MCF 10A (cell line): ENCODE data around the gene CT45A8. TPM values are rescaled to one million over a fixed set of nuclear protein-coding genes. Genes with fewer than 3 reads are reported as not detected.
"Not testable (repeated sequence)": the region's sequence is repeated elsewhere in the genome, so short reads cannot be mapped to it uniquely, and the experiment has no call there.

ENCODE experiments used
- BruUV-seq: library from RNA; stranded (reverse); fragments of 400-500 nt; replicated peaks from 2 replicates; lab custom pipeline; 2021; lab: Mats Ljungman, UMichigan
- CTCF ChIA-PET: fragments of 300-600 bp; sonication (Branson Sonifier 250); formaldehyde crosslinking; extraction: SDS; loops from one replicate; lab custom pipeline; 2021; ENCODE audit warnings: antibody characterized with exemption, inconsistent platforms; lab: Yijun Ruan, JAX
- POLR2A ChIA-PET: fragments of 300-600, 350-650 bp; sonication (Branson Sonifier 250); formaldehyde crosslinking; extraction: SDS; loops from one replicate; lab custom pipeline; 2020; ENCODE audit warnings: antibody characterized with exemption, inconsistent platforms; lab: Yijun Ruan, JAX
- DNase-seq: peaks from one replicate; pipeline ENCODE4 v3.0.0-alpha.2; 2018; ENCODE audit not compliant: unreplicated experiment
- H3K27ac Mint-ChIP-seq: one replicate; pipeline ENCODE4 v1.8.0; 2022; ENCODE audit warnings: mild to moderate bottlenecking, low read depth, mixed read lengths; ENCODE audit not compliant: unreplicated experiment
- H3K27me3 Mint-ChIP-seq: one replicate; pipeline ENCODE4 v1.8.0; 2022; ENCODE audit warnings: mixed read lengths; ENCODE audit not compliant: insufficient read depth, unreplicated experiment
- H3K36me3 Mint-ChIP-seq: one replicate; pipeline ENCODE4 v1.8.0; 2022; ENCODE audit warnings: mild to moderate bottlenecking, moderate library complexity, mixed read lengths; ENCODE audit not compliant: insufficient read depth, unreplicated experiment
- H3K4me1 Mint-ChIP-seq: one replicate; pipeline ENCODE4 v1.8.0; 2022; ENCODE audit warnings: mixed read lengths; ENCODE audit not compliant: insufficient read depth, unreplicated experiment
- H3K4me3 Mint-ChIP-seq: one replicate; pipeline ENCODE4 v1.8.0; 2022; ENCODE audit warnings: mild to moderate bottlenecking, moderate library complexity, mixed read lengths; ENCODE audit not compliant: unreplicated experiment
- H3K9me3 Mint-ChIP-seq: one replicate; pipeline ENCODE4 v1.8.0; 2022; ENCODE audit warnings: mixed read lengths; ENCODE audit not compliant: unreplicated experiment
- intact Hi-C: fragments of 100-400 bp; cut with micrococcal nuclease; formaldehyde crosslinking; loops from 2 replicates; pipeline ENCODE4 v1.14.1; 2022
- total RNA-seq: library from RNA; stranded (reverse); gene quantifications from 2 replicates; pipeline ENCODE4 v1.2.3, GENCODE V29; 2022
- TF ChIP-seq, protein P1 (sequence below): fragments of 200-600 bp; IDR thresholded peaks from one replicate; pipeline ENCODE4 v1.8.0; 2022; ENCODE audit warnings: antibody characterized with exemption, mild to moderate bottlenecking; ENCODE audit not compliant: unreplicated experiment

Gene CT45A8
- total RNA-seq, 1 experiment from 2014 or later, result not detected

DNA sequence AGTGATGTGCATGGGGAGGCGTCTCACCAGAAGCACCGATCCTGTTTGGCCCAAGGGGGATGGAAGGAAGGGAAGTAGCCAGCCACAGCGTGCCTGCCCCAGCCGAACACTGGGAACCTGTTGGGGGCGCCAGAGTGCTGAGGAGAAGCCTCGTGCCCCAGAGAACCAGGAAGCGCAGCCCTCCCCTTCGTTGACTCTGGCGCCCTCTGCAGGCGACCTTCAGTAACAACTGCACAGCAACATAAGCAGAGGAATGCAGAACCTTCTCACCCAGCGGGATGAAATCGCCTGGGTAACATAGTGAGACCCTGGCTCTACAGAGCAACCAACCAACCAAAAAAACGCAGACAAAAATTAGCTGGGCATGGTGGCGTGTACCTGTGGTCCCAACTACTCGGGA, 34.6 kb upstream of the CT45A8 start:
- H3K27me3 Mint-ChIP-seq, H3K4me3 Mint-ChIP-seq, intact Hi-C loops, H3K36me3 Mint-ChIP-seq, CTCF ChIA-PET, H3K9me3 Mint-ChIP-seq, H3K27ac Mint-ChIP-seq, BruUV-seq, H3K4me1 Mint-ChIP-seq, POLR2A ChIA-PET: not testable (repeated sequence)
- TF ChIP-seq, protein P1, sequence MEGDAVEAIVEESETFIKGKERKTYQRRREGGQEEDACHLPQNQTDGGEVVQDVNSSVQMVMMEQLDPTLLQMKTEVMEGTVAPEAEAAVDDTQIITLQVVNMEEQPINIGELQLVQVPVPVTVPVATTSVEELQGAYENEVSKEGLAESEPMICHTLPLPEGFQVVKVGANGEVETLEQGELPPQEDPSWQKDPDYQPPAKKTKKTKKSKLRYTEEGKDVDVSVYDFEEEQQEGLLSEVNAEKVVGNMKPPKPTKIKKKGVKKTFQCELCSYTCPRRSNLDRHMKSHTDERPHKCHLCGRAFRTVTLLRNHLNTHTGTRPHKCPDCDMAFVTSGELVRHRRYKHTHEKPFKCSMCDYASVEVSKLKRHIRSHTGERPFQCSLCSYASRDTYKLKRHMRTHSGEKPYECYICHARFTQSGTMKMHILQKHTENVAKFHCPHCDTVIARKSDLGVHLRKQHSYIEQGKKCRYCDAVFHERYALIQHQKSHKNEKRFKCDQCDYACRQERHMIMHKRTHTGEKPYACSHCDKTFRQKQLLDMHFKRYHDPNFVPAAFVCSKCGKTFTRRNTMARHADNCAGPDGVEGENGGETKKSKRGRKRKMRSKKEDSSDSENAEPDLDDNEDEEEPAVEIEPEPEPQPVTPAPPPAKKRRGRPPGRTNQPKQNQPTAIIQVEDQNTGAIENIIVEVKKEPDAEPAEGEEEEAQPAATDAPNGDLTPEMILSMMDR, result peak; percentile 27
- peak; percentile 22 for DNase-seq

DNA sequence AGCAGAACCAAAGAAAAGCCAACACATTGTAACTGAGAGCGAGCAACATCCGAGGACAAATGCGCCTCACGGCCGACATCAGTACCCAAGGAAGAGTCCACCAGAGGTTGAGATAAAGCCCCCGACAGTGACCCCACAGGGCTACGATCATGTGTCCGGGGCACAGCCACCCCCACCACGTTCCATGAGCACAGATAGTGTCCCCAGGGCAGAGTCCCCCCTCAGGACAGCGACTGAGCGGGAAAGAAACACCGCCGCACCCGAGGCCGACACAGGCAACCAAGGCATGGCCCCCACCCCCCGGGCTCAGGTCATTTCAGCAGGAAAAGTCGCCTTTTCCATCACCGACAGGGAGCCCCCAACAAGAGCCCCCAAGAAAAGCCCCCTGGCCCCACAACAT, 33.9 kb upstream of the CT45A8 start:
- POLR2A ChIA-PET, intact Hi-C loops, H3K27me3 Mint-ChIP-seq, CTCF ChIA-PET, H3K9me3 Mint-ChIP-seq, H3K4me1 Mint-ChIP-seq, H3K27ac Mint-ChIP-seq, H3K4me3 Mint-ChIP-seq, DNase-seq, BruUV-seq, H3K36me3 Mint-ChIP-seq: not testable (repeated sequence)

DNA sequence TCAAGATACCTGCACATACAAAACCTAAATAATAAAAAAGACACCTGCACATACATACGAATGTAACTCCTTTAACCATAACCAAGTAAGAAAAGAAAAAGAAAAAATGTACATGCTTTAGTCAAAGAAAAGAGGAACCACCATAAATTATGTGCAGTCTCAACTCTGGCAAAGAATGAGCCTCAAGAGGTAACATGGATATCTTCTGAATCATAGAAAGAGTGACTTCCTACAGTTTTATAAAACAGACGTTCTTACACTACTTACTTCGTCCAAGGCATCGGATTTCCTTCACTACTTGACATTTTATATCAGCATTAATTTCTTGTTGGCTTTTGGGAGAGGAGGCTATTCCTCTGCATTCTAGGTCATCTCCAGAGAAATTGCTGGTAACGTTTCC, 28.4 kb upstream of the CT45A8 start:
- H3K4me1 Mint-ChIP-seq, H3K36me3 Mint-ChIP-seq, POLR2A ChIA-PET, H3K9me3 Mint-ChIP-seq, DNase-seq, CTCF ChIA-PET, H3K27ac Mint-ChIP-seq, intact Hi-C loops, BruUV-seq, H3K4me3 Mint-ChIP-seq: not testable (repeated sequence)
- peaks cover 11% of the 10 kb centered on the region for H3K27me3 Mint-ChIP-seq

DNA sequence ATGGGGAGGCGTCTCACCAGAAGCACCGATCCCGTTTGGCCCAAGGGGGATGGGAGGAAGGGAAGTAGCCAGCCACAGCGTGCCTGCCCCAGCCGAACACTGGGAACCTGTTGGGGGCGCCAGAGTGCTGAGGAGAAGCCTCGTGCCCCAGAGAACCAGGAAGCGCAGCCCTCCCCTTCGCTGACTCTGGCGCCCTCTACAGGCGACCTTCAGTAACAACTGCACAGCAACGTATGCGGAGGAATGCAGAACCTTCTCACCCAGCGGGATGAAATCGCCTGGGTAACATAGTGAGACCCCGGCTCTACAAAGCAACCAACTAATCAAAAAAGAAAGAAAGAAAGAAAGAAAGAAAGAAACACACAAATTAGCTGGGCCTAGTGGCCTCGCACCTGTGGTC, 17.4 kb upstream of the CT45A8 start, which contains the start of gene CT45A9:
CT45A9 (minus strand) TSS at position 101 of the 400 bp plus-strand sequence. CDS start 3,751 bp downstream, outside the sequence.
- H3K9me3 Mint-ChIP-seq, H3K4me3 Mint-ChIP-seq, H3K4me1 Mint-ChIP-seq, POLR2A ChIA-PET, intact Hi-C loops, H3K27me3 Mint-ChIP-seq, BruUV-seq, DNase-seq, CTCF ChIA-PET, H3K27ac Mint-ChIP-seq, H3K36me3 Mint-ChIP-seq: not testable (repeated sequence)

DNA sequence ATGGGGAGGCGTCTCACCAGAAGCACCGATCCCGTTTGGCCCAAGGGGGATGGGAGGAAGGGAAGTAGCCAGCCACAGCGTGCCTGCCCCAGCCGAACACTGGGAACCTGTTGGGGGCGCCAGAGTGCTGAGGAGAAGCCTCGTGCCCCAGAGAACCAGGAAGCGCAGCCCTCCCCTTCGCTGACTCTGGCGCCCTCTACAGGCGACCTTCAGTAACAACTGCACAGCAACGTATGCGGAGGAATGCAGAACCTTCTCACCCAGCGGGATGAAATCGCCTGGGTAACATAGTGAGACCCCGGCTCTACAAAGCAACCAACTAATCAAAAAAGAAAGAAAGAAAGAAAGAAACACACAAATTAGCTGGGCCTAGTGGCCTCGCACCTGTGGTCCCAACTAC, 17.2 kb downstream of the CT45A8 start, which contains the start of gene CT45A7:
CT45A7 (minus strand) TSS at position 101 of the 400 bp plus-strand sequence. CDS start 3,747 bp downstream, outside the sequence.
- CTCF ChIA-PET, H3K27me3 Mint-ChIP-seq, intact Hi-C loops: not testable (repeated sequence)

DNA sequence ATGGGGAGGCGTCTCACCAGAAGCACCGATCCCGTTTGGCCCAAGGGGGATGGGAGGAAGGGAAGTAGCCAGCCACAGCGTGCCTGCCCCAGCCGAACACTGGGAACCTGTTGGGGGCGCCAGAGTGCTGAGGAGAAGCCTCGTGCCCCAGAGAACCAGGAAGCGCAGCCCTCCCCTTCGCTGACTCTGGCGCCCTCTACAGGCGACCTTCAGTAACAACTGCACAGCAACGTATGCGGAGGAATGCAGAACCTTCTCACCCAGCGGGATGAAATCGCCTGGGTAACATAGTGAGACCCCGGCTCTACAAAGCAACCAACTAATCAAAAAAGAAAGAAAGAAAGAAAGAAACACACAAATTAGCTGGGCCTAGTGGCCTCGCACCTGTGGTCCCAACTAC, 34.4 kb downstream of the CT45A8 start, which contains the start of gene CT45A2:
CT45A2 (minus strand) TSS at position 101 of the 400 bp plus-strand sequence. CDS start 3,747 bp downstream, outside the sequence.
- intact Hi-C loops, result not testable (repeated sequence)

More for the DNA sequence above, 17.2 kb downstream of the CT45A8 start, which contains the start of gene CT45A7:
- H3K27ac Mint-ChIP-seq, POLR2A ChIA-PET, H3K4me3 Mint-ChIP-seq, DNase-seq, H3K36me3 Mint-ChIP-seq, H3K9me3 Mint-ChIP-seq, BruUV-seq, H3K4me1 Mint-ChIP-seq: not testable (repeated sequence)

DNA sequence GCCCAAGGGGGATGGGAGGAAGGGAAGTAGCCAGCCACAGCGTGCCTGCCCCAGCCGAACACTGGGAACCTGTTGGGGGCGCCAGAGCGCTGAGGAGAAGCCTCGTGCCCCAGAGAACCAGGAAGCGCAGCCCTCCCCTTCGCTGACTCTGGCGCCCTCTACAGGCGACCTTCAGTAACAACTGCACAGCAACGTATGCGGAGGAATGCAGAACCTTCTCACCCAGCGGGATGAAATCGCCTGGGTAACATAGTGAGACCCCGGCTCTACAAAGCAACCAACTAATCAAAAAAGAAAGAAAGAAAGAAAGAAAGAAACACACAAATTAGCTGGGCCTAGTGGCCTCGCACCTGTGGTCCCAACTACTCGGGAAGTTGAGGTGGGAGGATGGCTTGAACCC, 51.7 kb downstream of the CT45A8 start, which contains the start of gene CT45A6:
CT45A6 (minus strand) TSS at position 101 of the 400 bp plus-strand sequence. CDS start 3,794 bp downstream, outside the sequence.
- H3K4me1 Mint-ChIP-seq, result not testable (repeated sequence)

More for the DNA sequence above, 34.4 kb downstream of the CT45A8 start, which contains the start of gene CT45A2:
- H3K4me1 Mint-ChIP-seq, DNase-seq, H3K27ac Mint-ChIP-seq, POLR2A ChIA-PET, H3K4me3 Mint-ChIP-seq, H3K9me3 Mint-ChIP-seq, H3K36me3 Mint-ChIP-seq, H3K27me3 Mint-ChIP-seq, BruUV-seq, CTCF ChIA-PET: not testable (repeated sequence)

More for the DNA sequence above, 51.7 kb downstream of the CT45A8 start, which contains the start of gene CT45A6:
- H3K9me3 Mint-ChIP-seq, DNase-seq, H3K27ac Mint-ChIP-seq, H3K4me3 Mint-ChIP-seq, H3K27me3 Mint-ChIP-seq, intact Hi-C loops, BruUV-seq, H3K36me3 Mint-ChIP-seq, POLR2A ChIA-PET, CTCF ChIA-PET: not testable (repeated sequence)
